BE2C (cell line): ENCODE data around the gene DAB2IP.

Source experiments
- DNase-seq: peaks from one replicate; pipeline ENCODE4 v3.0.0-alpha.2; 2020
- H3K27me3 ChIP-seq: fragments of 250-450 bp; sonication (Bioruptor Pico); 2 replicates; pipeline ENCODE4 v1.5.1; 2020; ENCODE audit warnings: mild to moderate bottlenecking
- H3K36me3 ChIP-seq: fragments of 250-450 bp; sonication (Bioruptor Pico); 2 replicates; pipeline ENCODE4 v1.5.1; 2020; ENCODE audit warnings: mild to moderate bottlenecking
- H3K4me1 ChIP-seq: fragments of 250-450 bp; sonication (Bioruptor Pico); 2 replicates; pipeline ENCODE4 v1.5.1; 2020
- H3K4me3 ChIP-seq: 2 replicates; pipeline ENCODE4 v1.5.1; 2011; ENCODE audit warnings: low read depth, low read length
- H3K9me3 ChIP-seq: fragments of 250-450 bp; sonication (Bioruptor Pico); 2 replicates; pipeline ENCODE4 v1.5.1; 2020
- TF ChIP-seq, protein P1 (sequence below): IDR thresholded peaks from 2 replicates; pipeline ENCODE4 v1.5.1; 2012; ENCODE audit warnings: mild to moderate bottlenecking, low read depth, low read length

The DAB2IP gene

DNA sequence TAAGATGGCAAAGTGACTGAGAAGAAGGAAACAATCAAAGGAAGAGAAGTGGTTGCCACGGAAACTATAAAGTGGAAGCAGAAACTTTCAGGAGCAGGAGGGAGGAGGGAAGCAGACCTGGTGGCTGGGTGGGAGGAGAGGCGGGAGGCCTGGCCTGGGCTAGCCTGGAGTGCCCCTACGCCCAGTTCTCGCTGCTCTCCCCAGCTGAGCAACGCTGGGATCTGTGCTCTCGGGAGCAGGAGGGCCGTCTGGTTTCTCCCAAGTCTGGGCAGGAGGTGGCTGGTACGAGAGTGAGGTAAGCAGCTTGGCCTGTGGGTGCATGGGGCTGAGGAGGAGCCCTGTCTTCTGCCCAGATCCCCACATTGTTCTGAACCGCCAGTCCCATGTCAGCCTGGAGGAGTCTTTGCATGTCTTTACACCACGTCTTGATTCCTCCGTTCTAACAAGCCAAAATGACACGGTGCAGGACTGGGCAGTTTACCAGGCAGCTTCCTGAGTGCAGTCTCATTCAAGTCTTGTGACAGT lies 15.0 kb upstream of the DAB2IP start:
- TF ChIP-seq, protein P1, sequence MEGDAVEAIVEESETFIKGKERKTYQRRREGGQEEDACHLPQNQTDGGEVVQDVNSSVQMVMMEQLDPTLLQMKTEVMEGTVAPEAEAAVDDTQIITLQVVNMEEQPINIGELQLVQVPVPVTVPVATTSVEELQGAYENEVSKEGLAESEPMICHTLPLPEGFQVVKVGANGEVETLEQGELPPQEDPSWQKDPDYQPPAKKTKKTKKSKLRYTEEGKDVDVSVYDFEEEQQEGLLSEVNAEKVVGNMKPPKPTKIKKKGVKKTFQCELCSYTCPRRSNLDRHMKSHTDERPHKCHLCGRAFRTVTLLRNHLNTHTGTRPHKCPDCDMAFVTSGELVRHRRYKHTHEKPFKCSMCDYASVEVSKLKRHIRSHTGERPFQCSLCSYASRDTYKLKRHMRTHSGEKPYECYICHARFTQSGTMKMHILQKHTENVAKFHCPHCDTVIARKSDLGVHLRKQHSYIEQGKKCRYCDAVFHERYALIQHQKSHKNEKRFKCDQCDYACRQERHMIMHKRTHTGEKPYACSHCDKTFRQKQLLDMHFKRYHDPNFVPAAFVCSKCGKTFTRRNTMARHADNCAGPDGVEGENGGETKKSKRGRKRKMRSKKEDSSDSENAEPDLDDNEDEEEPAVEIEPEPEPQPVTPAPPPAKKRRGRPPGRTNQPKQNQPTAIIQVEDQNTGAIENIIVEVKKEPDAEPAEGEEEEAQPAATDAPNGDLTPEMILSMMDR: no peak
- peak; percentile 49 for DNase-seq
- H3K27me3 ChIP-seq: no peaks in the 10 kb centered on the region
- H3K9me3 ChIP-seq: no peaks in the 10 kb centered on the region
- no peaks in the 10 kb centered on the region for H3K4me1 ChIP-seq
- no peaks in the 10 kb centered on the region for H3K36me3 ChIP-seq
- H3K4me3 ChIP-seq: no peak overlapping the region

DNA sequence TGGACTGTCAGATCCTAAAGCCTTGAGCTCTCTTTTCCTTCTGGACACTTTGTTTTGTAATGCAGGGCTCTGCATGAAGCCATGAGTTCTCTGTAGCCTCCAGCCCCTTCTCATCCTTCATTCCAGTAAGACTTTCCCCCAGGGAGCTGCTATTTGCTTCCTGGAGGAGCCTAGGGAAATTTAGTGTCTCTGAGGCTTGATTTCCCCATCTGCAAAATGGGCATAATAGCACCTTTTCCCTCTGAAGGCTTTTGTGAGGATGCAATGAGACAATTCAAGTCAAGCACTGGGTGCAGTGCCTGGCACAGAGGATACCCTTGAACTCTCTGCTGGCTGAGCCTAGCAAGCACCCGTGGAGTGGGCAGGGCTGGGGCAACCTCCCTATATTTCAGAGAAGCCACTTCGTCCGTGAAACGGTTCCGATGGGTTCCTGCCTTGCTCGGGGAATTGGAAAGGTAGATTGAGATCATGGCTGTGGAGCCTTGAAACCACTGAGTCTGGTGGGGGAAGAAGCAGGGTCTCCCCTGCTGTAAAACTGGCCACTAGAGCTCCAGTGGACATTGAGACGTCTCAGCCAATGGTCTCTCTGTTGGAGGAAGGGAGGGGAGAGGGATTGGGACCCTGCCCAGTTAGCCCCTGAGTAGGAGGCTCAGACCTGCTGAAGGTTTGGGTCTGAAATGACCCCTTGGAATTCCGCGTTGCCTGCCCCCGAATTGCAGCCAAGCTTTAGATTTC lies 14.3 kb upstream of the DAB2IP start:
- no peak for DNase-seq
- no peaks in the 10 kb centered on the region for H3K27me3 ChIP-seq
- H3K4me3 ChIP-seq: no peak overlapping the region
- TF ChIP-seq, protein P1: no peak
- no peaks in the 10 kb centered on the region for H3K9me3 ChIP-seq
- H3K4me1 ChIP-seq: no peaks in the 10 kb centered on the region
- no peaks in the 10 kb centered on the region for H3K36me3 ChIP-seq

DNA sequence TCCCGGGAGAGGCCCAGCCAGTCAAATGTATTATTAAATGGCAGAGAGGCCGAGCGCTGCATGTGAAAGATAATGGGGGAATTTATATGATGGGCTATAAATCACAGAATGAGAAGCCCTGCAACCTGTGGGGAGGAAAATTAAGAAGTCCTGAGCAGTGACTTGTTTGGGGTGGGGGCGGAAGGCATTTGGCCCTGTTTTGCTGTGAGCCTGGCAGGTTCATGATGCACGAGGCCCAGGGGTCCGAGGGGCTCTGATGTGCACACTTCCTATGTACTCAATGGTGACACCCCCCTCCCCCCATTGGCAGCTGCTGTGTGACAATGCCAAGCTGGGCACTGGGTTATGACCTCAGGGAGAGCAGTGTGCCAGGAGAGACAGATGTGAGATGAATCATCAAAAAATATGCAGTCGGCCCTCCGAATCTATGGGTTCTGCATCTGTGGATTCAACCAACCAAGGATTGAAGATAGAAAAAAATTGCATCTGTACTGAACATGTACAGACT lies 13.7 kb upstream of the DAB2IP start:
- TF ChIP-seq, protein P1: no peak
- Histone ChIP-seq H3K9me3 (no peaks in the 10 kb centered on the region), H3K27me3 (no peaks in the 10 kb centered on the region), H3K4me1 (no peaks in the 10 kb centered on the region), H3K4me3 (no peak overlapping the region), H3K36me3 (no peaks in the 10 kb centered on the region)
- peak; percentile 38 for DNase-seq

DNA sequence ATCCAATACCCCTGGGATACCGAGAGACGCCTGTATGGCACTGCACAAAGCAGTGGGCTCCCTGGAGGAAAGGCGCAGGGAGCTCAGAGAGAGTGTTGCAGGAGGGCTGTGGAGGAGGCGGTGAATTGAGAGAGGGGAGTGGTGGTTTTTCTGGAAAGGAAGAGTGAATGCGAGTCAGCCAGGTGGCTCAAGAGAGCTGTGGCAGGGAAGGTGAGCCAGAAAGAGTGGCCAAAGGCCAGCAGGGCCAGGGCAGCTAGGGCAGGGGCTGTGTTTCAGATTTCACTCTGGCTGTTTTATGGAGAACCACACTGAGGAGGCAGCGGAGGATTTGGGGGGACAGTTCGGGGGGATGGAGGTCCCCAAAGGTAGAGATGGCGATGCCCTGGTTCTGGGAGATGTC lies 13.0 kb upstream of the DAB2IP start:
- no peaks in the 10 kb centered on the region for H3K27me3 ChIP-seq
- H3K4me3 ChIP-seq: no peak overlapping the region
- no peaks in the 10 kb centered on the region for H3K36me3 ChIP-seq
- TF ChIP-seq, protein P1: no peak
- H3K9me3 ChIP-seq: no peaks in the 10 kb centered on the region
- DNase-seq: no peak
- H3K4me1 ChIP-seq: no peaks in the 10 kb centered on the region

DNA sequence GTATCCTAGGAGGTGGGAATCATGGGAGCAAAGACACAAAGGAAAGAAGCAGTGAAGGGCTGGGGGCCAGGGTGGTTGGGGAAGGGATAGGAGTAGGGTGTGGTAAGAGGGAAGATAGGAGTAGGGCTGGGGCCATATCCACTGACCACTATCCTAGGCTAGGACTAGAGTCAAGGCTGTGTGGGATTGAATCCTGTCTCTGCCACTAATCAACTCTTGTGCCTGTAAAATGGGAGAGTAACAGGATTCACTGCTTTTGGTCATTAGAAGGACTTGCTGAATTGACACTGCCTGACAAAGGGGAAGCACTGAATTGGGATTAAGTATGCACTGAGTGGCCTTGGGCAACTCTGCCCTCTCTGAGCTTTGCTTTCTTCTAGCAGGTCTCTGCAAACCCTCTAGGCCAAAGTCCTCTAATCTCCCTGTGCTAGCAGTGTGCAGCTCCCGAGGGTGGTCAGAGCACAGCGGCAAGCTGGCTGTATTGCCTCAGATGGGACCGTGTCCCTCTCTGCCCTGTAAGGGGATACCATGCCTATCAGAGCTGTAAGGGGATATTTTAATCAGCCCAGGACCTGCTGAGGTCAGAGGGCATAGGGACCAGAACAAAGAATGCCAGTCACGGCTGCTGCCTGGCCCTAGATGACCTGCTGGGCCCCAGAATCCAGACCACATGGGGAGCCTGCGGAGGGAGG lies 12.4 kb upstream of the DAB2IP start:
- TF ChIP-seq, protein P1: no peak
- no peaks in the 10 kb centered on the region for H3K9me3 ChIP-seq
- H3K4me3 ChIP-seq: no peak overlapping the region
- no peak for DNase-seq
- no peaks in the 10 kb centered on the region for H3K4me1 ChIP-seq
- H3K36me3 ChIP-seq: no peaks in the 10 kb centered on the region
- no peaks in the 10 kb centered on the region for H3K27me3 ChIP-seq

DNA sequence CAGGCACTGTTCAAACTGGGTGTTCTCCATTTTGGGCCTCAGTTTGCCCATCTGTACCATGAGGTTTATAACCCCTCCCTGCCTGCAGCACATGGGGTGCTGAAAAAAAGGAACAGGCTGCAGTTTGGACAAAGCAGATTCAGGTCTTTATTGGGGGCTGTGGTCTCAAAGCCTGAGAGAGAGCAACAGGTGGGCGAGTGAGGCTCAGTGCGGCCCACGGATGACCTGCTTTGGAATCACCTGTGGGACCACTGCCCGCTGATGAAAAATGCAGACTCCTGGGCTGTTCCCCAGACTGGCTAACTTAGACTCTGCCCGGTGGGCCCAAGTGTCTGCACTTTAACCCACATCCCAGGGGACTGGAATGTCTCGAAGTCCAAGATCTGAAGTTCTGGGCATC lies 11.8 kb upstream of the DAB2IP start:
- H3K4me1 ChIP-seq: no peaks in the 10 kb centered on the region
- H3K9me3 ChIP-seq: no peaks in the 10 kb centered on the region
- no peak for DNase-seq
- H3K4me3 ChIP-seq: no peak overlapping the region
- H3K36me3 ChIP-seq: no peaks in the 10 kb centered on the region
- TF ChIP-seq, protein P1: no peak
- no peaks in the 10 kb centered on the region for H3K27me3 ChIP-seq
